HG03469 (cell line): ENCODE data around the gene LRP2BP.
A peak's percentile ranks its signal among the peaks of the same experiment; 100 is the strongest.

Experiments
- ATAC-seq: cut with Tn5 transposase; IDR thresholded peaks from one replicate; pipeline ENCODE4 v1.9.1; 2021; ENCODE audit warnings: mild to moderate bottlenecking, moderate library complexity, moderate number of reproducible peaks; ENCODE audit not compliant: unreplicated experiment

The LRP2BP gene

GRCh38 chr4:185395238-185395955, at the start of gene LRP2BP:
TSS of gene LRP2BP (minus strand) at chr4:185395924. CDS start at chr4:185378186, 17,738 bp downstream.
- ATAC-seq = no peak

- no peak for ATAC-seq
Measured at GRCh38 chr4:185445209-185445608, 49.5 kb upstream of the LRP2BP start.

GRCh38 chr4:185441479-185441878, 45.8 kb upstream of the LRP2BP start:
- ATAC-seq = no peak

- ATAC-seq = no peak
Measured at GRCh38 chr4:185437809-185438208, 42.1 kb upstream of the LRP2BP start.

GRCh38 chr4:185435466-185435865, 39.7 kb upstream of the LRP2BP start:
- ATAC-seq = no peak

- ATAC-seq = no peak
Measured at GRCh38 chr4:185429660-185430059, 33.9 kb upstream of the LRP2BP start.

GRCh38 chr4:185426960-185427688, 31.4 kb upstream of the LRP2BP start:
- no peak for ATAC-seq

- peak; percentile 92 for ATAC-seq
Measured at GRCh38 chr4:185425647-185426352, 30.1 kb upstream of the LRP2BP start, which contains the start of gene UFSP2. TSS of gene UFSP2 (minus strand) at chr4:185425964. CDS start at chr4:185425868, 96 bp downstream.

- no peak for ATAC-seq
Measured at GRCh38 chr4:185424905-185425646, 29.4 kb upstream of the LRP2BP start.

GRCh38 chr4:185421366-185422124, 25.8 kb upstream of the LRP2BP start:
- ATAC-seq = no peak

- no peak for ATAC-seq
Measured at GRCh38 chr4:185416955-185417354, 21.2 kb upstream of the LRP2BP start.

- ATAC-seq = no peak
Measured at GRCh38 chr4:185412412-185412811, 16.7 kb upstream of the LRP2BP start.

GRCh38 chr4:185411849-185412248, 16.1 kb upstream of the LRP2BP start:
- ATAC-seq = no peak

GRCh38 chr4:185408432-185408831, 12.7 kb upstream of the LRP2BP start:
- ATAC-seq = no peak

- peak; percentile 43 for ATAC-seq
Measured at GRCh38 chr4:185405296-185405999, 9.7 kb upstream of the LRP2BP start.

GRCh38 chr4:185404031-185404430, 8.3 kb upstream of the LRP2BP start:
- no peak for ATAC-seq

GRCh38 chr4:185399466-185399865, 3.7 kb upstream of the LRP2BP start:
- ATAC-seq = no peak

- no peak for ATAC-seq
Measured at GRCh38 chr4:185398618-185399017, 2.9 kb upstream of the LRP2BP start.

- no peak for ATAC-seq
Measured at GRCh38 chr4:185396724-185397385, 1.1 kb upstream of the LRP2BP start, which contains the start of gene ANKRD37. TSS of gene ANKRD37 (plus strand) at chr4:185396841. CDS start at chr4:185396924, 83 bp downstream.
